ENCODE data around the gene SPN. TPM values are rescaled to one million over a fixed set of nuclear protein-coding genes. Genes with fewer than 3 reads are reported as not detected.
"Not testable (repeated sequence)": the region's sequence is repeated elsewhere in the genome, so short reads cannot be mapped to it uniquely, and the experiment has no call there.

SPN gene
- total RNA-seq, 1 donor from 2014 or later = 5.4 TPM

DNA sequence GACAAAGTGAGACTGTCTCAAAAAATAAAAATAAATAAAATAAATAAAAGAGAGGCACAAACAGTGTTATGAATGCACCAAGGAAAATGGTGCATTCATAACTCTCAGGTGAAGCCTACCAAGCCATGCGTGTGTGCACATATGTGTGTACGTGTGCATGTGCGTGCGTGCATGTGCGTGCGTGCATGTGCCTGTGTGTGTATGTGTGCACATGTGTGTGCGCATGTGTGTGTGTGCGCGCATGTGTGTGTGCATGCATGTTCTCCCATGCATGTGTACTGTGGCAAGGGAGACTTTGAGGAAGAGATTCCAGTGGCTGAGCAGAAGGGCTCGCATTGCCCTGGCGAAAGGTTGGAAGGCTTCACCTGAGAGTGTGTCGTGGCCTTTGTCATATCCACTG lies 4.7 kb downstream of the SPN start:
- intact Hi-C loops (cut with DNase I) = no loop called here
- ATAC-seq (no peak), DNase-seq (ENCODE audit: low spot score) (no peak)

DNA sequence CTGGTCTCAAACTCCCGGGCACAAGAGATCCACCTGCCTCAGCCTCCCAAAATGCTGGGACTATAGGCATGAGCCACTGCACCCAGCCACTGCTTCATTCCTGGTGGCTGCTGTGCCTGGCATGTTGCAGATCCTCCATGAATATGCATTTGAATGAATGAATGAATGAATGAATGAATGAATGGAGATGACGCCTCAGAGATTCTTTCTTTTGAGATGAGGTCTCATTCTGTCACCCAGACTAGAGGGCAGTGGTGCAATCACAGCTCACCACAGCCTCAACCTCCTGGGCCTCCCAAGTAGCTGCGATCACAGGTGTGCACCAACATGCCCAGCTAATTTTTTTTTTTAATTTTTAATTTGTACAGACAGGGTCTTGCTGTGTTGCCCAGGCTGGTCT lies 5.2 kb downstream of the SPN start:
- ATAC-seq (no peak), DNase-seq (ENCODE audit: low spot score) (no peak)
- intact Hi-C loops (cut with DNase I) = no loop called here

DNA sequence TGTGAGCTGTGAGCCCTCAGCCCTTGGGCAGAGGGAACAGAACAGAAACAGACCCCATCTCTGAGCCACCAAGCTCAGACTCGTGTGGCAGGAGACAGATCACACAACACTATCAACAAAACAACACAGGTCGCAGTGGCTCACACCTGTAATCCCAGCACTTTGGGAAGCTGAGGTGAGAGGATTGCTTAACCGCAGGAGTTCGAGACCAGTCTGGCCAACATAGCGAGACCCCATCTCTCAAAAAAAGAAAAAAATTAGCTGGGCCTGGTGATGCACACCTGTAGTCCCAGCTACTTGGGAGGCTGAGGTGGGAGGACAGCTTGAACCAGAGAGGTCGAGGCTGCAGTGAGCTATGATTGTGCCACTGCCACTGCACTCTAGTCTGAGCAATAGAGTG lies 10.5 kb downstream of the SPN start:
- intact Hi-C loops (cut with DNase I) = no loop called here
- DNase-seq (ENCODE audit: low spot score) = no peak
- ATAC-seq = no peak

DNA sequence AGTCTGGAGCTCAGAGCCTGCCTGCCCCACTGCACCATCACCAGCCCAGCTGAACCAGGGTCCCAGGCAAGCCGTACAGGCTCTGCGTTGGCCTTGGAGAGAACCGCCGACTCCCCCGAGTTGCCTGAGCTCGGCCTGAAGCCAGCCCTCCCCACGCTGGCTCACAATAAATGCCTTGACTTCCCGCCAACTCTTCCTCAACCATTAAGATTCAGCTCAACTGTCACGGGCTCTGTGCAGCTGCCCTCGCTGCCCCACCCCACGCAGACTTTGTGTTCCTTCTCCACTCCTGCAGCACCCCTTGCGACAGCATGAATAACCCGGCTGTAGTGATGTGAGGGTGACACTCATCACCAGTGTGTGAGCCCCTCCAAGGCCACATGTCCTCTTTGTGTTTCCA lies 11.1 kb downstream of the SPN start:
- intact Hi-C loops (cut with DNase I) = no loop called here
- ATAC-seq (peak; percentile 72), DNase-seq (ENCODE audit: low spot score) (peak; percentile 72)

DNA sequence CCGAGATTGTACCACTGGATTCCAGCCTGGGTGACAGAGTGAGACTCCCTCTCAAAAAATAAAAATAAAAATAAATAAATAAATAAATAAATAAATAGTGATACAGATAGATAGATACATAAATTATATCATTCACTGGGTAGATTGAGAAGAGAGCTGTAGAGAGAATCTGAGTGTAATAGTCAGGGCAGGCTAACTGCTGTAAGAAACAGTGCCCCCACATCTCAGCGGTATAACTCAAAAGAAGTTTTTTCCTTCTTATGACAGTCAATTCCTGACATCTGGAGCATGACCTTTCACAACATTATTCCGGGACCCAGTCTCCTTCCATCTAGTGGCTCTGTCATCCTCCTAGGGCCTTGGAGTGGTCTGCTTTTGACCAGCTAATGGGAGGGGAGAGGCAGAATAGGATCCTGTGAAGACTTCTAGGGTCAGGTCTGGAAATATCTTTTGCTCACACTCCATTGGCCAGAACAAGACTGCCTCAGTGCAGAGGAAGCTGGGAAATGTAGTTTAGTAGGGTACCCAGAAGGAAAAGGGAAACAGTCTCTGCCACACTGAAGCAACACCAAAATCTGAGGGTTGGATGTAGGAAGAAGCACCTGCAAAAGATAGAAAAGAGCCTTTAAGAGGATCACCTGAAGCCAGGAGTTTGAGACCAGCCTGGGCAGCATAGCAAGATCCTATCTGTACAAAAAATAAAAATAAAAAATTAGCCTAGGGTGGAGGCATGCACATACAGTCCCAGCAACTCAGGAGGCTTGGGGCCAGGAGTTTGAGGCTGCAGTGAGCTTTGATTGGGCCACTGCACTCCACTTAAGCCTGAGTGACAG lies 13.0 kb downstream of the SPN start:
- intact Hi-C loops (cut with DNase I) = no loop called here
- DNase-seq (ENCODE audit: low spot score) = no peak
- peak; percentile 44 for ATAC-seq

DNA sequence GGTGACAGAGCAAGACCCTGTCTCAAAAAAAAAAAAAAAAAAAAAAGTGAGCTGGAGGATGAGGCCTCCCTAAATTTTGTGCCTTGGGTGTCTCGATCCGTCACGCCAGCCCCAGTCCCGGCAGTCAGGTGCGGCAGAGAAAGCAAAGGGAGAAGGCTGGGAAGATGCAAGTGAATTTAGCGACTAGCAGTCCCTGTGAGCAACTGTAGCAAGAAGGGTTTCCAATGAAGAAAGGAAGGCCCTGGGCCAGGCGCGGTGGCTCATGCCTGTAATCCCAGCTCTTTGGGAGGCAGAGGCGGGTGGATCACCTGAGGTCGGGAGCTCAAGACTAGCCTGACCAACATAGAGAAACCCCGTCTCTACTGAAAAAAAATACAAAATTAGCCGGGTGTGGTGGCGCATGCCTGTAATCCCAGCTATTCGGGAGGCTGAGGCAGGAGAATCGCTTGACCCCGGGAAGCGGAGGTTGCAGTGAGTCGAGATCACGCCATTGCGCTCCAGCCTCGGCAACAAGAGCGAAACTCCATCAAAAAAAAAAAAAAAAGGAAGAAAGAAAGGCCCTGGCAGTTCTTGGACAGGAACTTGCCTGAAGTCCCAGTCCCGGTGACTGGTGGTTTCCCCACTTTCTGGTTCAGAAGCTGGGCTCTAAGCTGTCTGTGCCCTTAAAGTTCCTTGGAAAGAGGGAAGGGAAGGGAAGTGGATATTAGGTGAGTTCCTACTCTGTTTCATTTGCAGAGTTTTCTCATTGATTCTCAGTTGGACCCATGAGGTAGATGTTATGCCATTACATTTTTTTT lies 14.1 kb downstream of the SPN start:
- no peak for DNase-seq (ENCODE audit: low spot score)

DNA sequence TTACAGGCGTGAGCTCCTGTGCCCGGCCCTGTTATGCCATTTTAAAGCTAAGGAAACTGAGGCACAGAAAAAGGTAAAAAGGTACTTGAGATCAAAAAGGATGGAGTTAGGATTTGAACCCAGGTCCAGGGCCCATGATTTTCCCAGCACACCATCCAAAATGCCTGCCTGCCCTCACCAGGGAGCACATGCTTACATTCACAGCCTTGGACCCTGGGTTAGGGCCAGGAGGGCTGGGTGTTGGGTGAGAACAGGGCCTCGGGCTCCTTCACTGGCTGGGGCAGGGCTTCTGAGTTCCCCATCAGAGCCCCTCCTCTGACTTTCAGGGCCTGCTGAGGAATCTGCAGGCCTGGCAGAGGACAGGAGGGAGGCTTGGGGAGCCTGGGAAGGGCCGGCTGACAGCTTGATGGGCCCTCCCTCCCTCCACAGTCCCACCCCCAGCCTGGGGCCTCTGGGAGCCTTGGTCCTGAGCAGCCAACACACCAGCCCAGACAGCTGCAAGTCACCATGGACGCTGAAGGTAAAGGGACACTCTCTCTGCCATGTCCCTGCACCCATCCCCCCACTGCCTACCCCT lies 15.7 kb downstream of the SPN start, which contains the start of gene QPRT:
QPRT (plus strand) TSS at position 490 of the 577 bp plus-strand sequence; CDS start at position 508, 18 bp downstream.
- intact Hi-C loops (cut with DNase I) = no loop called here
- DNase-seq (ENCODE audit: low spot score) (no peak), ATAC-seq (peak; percentile 77)

More for the DNA sequence above, 14.1 kb downstream of the SPN start:
- no peak for ATAC-seq
- intact Hi-C loops (cut with DNase I) = no loop called here

DNA sequence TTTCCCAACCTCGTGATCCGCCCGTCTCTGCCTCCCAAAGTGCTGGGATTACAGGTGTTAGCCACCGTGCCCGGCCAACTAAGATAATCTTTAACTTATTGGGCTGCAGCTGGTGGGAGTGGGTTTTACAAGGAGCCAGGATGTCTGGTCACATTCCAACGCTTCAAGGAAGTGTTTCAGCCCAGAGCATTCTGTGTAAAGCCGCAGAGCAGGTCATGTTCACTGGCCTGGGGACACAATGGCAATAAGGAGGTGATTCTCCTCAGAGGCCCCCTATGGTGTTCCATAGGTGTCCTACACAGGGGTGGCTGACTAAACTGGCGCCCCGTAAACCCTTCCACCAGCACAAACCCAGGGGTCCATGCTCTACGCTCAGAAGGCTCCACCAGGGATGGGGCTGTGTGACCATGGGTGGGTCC lies 17.1 kb downstream of the SPN start:
- intact Hi-C loops (cut with DNase I) = no loop called here
- ATAC-seq (no peak), DNase-seq (ENCODE audit: low spot score) (no peak)

DNA sequence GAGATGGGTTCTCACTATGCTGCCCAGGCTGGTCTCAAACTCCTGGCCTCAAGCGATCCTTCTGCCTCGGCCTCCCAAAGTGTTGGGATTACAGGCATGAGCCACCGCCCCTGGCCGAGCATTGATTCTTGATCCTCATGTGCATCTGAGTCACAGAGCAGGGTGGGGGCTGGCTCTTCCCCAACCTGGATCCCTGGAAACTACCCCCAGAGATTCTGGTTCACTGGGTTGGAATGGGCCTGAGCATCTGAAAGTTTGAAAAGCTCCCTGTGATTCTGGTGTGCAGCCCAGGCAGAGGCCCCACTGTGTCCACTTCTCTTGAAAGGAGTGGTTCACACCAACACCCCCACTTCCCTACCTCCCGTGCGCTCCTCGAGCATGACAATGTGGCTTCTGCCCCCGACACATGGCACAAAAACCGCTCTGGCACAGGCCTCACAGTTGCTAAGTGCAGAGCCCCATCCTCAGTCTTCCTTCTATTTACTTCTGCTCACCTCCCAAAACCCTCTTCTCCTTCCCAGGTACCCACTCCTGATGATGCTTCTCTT lies 20.6 kb downstream of the SPN start:
- intact Hi-C loops (cut with DNase I) = no loop called here

DNA sequence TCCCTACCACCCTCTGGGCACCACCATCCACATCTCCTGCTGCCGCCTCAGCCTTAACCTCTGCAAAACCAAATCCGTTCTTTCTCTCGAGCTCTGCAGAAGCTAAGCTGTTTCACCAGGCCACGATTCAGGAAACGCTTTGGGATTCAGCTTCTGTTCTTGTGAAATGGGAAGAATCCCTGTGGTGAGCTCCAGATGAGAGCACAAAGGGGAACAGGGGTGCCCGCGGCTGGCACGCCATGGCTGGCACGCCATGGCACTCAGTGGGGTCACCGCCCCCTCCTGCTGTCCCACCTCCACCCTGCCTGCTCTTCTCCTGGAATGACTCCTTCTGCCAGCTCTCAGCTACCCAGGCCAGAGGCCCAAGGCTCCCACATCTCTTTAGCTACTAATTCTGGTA lies 21.6 kb downstream of the SPN start:
- intact Hi-C loops (cut with DNase I) = no loop called here
- no peak for ATAC-seq

More for the DNA sequence above, 20.6 kb downstream of the SPN start:
- ATAC-seq (no peak), DNase-seq (ENCODE audit: low spot score) (no peak)

DNA sequence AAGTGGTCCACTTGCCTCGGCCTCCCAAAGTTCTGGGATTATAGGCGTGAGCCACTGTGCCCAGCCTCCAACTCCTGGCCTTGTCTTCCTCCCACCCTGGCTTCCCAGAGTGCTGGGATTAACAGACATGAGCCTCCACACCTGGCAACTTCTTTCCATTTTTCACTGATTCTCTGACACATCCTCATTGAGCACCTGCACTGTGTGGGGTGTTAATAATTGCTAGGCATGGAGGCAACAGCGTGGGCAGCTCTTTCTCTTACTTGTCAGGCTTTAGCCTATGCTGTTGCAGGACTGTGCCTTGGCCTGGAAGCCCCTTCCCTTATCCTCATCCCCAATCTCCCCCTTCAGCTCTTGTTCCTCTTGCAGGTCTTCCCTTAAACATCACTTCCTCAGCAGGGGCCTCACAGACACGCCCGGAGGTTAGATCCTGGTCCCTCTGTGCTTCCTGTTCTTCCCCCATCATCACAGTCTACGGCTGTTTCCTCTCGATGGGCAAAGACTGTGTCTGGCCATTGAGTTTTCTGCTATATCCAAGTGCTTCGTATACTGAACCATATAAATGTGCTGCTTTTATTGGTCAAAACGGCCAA lies 23.8 kb downstream of the SPN start:
- DNase-seq (ENCODE audit: low spot score) = no peak
- intact Hi-C loops (cut with DNase I) = no loop called here
- ATAC-seq = no peak

More for the DNA sequence above, 21.6 kb downstream of the SPN start:
- no peak for DNase-seq (ENCODE audit: low spot score)

DNA sequence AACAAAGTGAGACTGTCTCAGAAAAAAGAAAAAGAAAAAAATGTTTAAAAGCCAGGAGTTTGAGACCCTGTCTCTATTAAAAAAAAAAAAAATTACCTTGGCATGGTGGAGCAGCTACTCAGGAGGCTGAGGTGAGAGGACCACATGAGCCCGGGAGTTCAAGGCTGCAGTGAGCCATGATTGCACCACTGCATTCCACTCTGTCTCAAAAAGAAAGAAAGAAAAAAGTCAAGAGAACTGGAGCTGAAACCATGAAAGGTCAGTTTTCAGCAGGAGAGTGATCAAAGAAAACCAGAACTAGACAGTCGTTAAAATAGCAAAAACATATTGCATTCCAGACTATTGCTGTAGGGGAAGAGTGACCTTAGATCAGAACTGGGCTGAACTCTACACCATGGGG lies 24.7 kb downstream of the SPN start:
- DNase-seq (ENCODE audit: low spot score) (no peak), ATAC-seq (no peak)
- intact Hi-C loops (cut with DNase I) = no loop called here

DNA sequence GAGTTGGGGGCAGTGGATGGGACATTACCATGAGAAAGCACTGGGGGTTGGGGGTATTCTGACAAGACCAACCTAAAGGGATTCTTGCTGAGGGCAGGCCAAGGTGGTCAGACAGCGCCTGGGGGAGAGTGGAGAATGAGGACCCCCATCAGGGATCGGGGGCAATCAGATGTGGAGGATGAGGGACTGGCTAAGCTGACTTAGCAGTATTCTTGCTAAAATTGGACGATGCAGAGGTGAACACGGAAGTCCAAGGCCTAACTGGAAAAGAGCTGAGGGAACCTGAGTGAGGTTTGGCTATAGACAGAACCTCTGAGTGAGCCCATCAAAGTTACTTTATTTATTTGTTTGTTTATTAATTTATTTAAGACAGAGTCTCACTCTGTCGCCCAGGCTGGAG lies 25.1 kb downstream of the SPN start:
- no peak for ATAC-seq

DNA sequence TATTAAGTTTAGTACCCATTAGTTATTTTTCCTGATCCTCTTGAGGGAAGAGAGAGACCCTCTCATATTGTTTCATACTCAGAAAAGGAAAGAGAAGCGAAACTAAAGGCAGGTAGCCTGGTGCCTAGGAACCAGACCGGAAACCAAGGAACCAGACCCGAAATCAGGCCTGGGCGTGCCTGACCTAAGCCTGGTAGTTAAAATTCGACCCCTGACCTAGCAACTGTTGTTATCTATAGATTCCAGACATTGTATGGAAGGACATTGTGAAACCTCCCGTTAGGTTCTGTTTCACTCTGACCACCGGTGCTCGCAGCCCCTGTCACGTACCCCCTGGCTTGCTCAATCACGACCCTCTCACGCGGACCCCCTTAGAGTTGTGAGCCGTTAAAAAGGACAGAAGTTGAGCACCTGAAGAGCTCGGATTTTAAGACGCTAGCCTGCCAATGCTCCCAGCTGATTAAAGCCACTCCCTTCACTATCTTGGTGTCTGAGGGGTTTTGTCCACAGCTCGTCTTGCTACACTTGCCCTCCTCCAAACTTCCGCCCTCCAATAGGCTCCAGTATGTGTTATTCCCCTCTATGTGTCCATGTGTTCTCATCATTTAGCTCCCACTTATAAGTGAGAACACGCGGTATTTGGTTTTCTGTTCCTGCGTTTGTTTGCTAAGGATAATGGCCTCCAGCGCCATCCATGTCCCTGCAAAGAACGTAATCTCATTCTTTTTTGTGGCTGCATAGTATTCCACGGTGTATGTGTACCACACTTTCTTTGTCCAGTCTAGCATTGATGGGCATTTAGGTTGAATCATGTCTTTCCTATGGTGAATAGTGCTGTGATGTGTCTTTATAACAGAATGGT lies 26.7 kb downstream of the SPN start:
- intact Hi-C loops (cut with DNase I) = loop anchor here (10.0 kb wide), 1 partner anchor 335 kb away; the partner anchor contains the start of gene C16orf92
- not testable (repeated sequence) for ATAC-seq; DNase-seq (ENCODE audit: low spot score)

More for the DNA sequence above, 25.1 kb downstream of the SPN start:
- intact Hi-C loops (cut with DNase I) = no loop called here
- DNase-seq (ENCODE audit: low spot score) = no peak

DNA sequence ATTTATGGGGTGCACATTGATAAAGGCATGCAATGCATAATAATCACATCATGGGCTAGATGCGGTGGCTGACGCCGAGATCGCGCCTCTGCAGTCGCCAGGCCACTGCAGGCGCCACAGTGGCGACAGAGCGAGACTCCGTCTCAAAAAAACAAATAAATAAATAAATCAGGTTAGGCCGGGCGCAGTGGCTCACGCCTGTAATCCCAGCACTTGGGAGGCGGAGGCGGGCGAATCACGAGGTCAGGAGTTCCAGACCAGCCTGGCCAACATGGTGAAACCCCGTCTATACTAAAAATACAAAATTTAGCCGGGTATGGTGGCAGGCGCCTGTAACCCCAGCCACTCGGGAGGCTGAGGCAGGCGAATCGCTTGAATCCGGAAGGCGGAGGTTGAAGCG lies 29.6 kb downstream of the SPN start:
- intact Hi-C loops (cut with DNase I) = loop anchor here (10.0 kb wide), 1 partner anchor 332 kb away; the partner anchor contains the start of gene C16orf92
- ATAC-seq; DNase-seq (ENCODE audit: low spot score): not testable (repeated sequence)

DNA sequence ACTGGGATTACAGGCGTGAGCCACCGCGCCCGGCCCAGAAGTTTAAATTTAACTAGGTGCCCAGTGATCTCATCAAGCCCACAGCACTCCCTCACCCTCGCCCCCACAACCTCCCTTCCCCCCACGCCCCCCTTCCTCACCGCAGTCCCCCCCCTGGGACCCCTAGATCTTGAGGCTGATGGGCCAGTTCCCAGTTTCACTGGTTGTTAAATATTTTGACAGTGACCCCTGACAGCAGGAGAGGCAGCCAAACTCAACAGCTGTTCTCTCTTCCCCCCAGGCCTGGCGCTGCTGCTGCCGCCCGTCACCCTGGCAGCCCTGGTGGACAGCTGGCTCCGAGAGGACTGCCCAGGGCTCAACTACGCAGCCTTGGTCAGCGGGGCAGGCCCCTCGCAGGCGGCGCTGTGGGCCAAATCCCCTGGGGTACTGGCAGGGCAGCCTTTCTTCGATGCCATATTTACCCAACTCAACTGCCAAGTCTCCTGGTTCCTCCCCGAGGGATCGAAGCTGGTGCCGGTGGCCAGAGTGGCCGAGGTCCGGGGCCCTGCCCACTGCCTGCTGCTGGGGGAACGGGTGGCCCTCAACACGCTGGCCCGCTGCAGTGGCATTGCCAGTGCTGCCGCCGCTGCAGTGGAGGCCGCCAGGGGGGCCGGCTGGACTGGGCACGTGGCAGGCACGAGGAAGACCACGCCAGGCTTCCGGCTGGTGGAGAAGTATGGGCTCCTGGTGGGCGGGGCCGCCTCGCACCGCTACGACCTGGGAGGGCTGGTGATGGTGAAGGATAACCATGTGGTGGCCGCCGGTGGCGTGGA lies 31.5 kb downstream of the SPN start:
- ATAC-seq (no peak), DNase-seq (ENCODE audit: low spot score) (no peak)
- intact Hi-C loops (cut with DNase I) = loop anchor here (10.0 kb wide), 1 partner anchor 330 kb away; the partner anchor contains the start of gene C16orf92

DNA sequence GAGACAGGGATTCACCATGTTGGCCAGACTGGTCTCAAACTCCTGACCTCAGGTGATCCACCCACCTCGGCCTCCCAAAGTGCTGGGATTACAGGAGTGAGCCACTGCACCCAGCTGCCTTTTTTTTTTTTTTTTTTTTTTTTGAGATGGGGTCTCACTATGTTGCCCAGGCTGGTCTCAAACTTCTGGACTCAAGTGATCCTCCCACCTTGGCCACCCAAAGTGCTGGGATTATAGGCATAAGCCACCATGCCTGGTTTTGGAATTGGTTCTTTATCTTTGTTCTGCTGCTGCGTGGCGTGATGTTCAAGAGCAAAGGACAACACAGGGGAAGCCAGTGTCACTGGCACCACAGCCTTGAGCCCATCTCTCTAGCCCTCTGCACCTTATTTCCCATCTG lies 32.6 kb downstream of the SPN start:
- ATAC-seq; DNase-seq (ENCODE audit: low spot score): not testable (repeated sequence)

More for the DNA sequence above, 32.6 kb downstream of the SPN start:
- intact Hi-C loops (cut with DNase I) = loop anchor here (10.0 kb wide), 1 partner anchor 329 kb away; the partner anchor contains the start of gene C16orf92

Data from sciatic nerve (tissue), 2 donors.